HPDE6-E6E7 (cell line): ENCODE data around the gene HECW1.

Experiments used
- DNase-seq: peaks from one replicate; pipeline ENCODE4 v3.0.0; 2011; ENCODE audit warnings: missing footprints; ENCODE audit errors: extremely low spot score

Gene HECW1

GRCh38 chr7:43437001-43437400 lies 324.6 kb downstream of the HECW1 start:
- no peak for DNase-seq

- DNase-seq = no peak
Observed at GRCh38 chr7:43438897-43439479, 326.5 kb downstream of the HECW1 start.

- DNase-seq = peak; percentile 70
Observed at GRCh38 chr7:43439631-43440401, 327.4 kb downstream of the HECW1 start.

- no peak for DNase-seq
Observed at GRCh38 chr7:43441231-43442130, 329.0 kb downstream of the HECW1 start.

GRCh38 chr7:43443381-43443780 lies 330.9 kb downstream of the HECW1 start:
- DNase-seq = no peak

GRCh38 chr7:43444711-43445578 lies 332.5 kb downstream of the HECW1 start:
- no peak for DNase-seq

GRCh38 chr7:43449577-43449976 lies 337.1 kb downstream of the HECW1 start:
- no peak for DNase-seq

GRCh38 chr7:43450894-43451293 lies 338.4 kb downstream of the HECW1 start:
- DNase-seq = no peak

GRCh38 chr7:43454936-43455518 lies 342.6 kb downstream of the HECW1 start:
- DNase-seq = peak; percentile 31

GRCh38 chr7:43456200-43456599 lies 343.8 kb downstream of the HECW1 start:
- DNase-seq = no peak

GRCh38 chr7:43458330-43459018 lies 346.0 kb downstream of the HECW1 start:
- DNase-seq = no peak

GRCh38 chr7:43459019-43459337 lies 346.5 kb downstream of the HECW1 start:
- DNase-seq = no peak

- no peak for DNase-seq
Observed at GRCh38 chr7:43460733-43461348, 348.4 kb downstream of the HECW1 start.

- DNase-seq = no peak
Observed at GRCh38 chr7:43461349-43462024, 349.0 kb downstream of the HECW1 start.

GRCh38 chr7:43462836-43463235 lies 350.4 kb downstream of the HECW1 start:
- DNase-seq = no peak

GRCh38 chr7:43463401-43463980 lies 351.0 kb downstream of the HECW1 start:
- peak; percentile 43 for DNase-seq

- DNase-seq = no peak
Observed at GRCh38 chr7:43465581-43466554, 353.4 kb downstream of the HECW1 start.

- DNase-seq = no peak
Observed at GRCh38 chr7:43467406-43467805, 355.0 kb downstream of the HECW1 start.
